HepG2 (cell line): ENCODE measurements around the gene PTS. TPM values are rescaled to one million over a fixed set of nuclear protein-coding genes. Genes with fewer than 3 reads are reported as not detected.
A peak's percentile ranks its signal among the peaks of the same experiment; 100 is the strongest.

Source experiments
- ATF3 ChIP-seq: sonication (generic); formaldehyde crosslinking; IDR thresholded peaks from 2 replicates; pipeline ENCODE4 v1.4.0; 2020; ENCODE audit warnings: missing genetic modification reagents
- BORCS8-MEF2B ChIP-seq: sonication (generic); formaldehyde crosslinking; IDR thresholded peaks from 2 replicates; pipeline ENCODE4 v1.8.0; 2022; ENCODE audit warnings: mild to moderate bottlenecking, missing genetic modification reagents
- GLMP ChIP-seq: sonication (generic); formaldehyde crosslinking; IDR thresholded peaks from 2 replicates; pipeline ENCODE4 v1.9.0; 2021; ENCODE audit warnings: missing genetic modification reagents, mild to moderate bottlenecking, borderline replicate concordance
- ISL2 ChIP-seq: sonication (generic); formaldehyde crosslinking; IDR thresholded peaks from 2 replicates; pipeline ENCODE4 v1.5.0; 2020; ENCODE audit warnings: missing genetic modification reagents
- PAXIP1 ChIP-seq: sonication (generic); formaldehyde crosslinking; conservative IDR thresholded peaks from 2 replicates; pipeline ENCODE4 v1.4.0; 2020; ENCODE audit warnings: mild to moderate bottlenecking, missing genetic modification reagents, moderate library complexity
- SAP130 ChIP-seq: IDR thresholded peaks from 2 replicates; pipeline ENCODE4 v1.6.1; 2016; ENCODE audit warnings: low read depth
- SOX5 ChIP-seq: IDR thresholded peaks from 2 replicates; pipeline ENCODE4 v1.6.1; 2016; ENCODE audit warnings: borderline replicate concordance
- SOX6 ChIP-seq, 2 experiments: fragments of 450-650 bp in 1 of 2; sonication (generic) in 1 of 2; formaldehyde crosslinking in 1 of 2; IDR thresholded peaks; 2 replicates each; pipeline versions ENCODE4 v1.4.0 to v1.6.1; 2017 to 2020; ENCODE audit warnings: antibody characterized with exemption in 1 of 2, mild to moderate bottlenecking in 1 of 2, missing genetic modification reagents in 1 of 2
- polyA plus RNA-seq, 8 experiments: library from polyadenylated mRNA; depleted of rRNA in 3 of 8; stranded (reverse) in 7 of 8; unstranded in 1 of 8; fragments of >200 nt; fragmentation: Illumina TruSeq in 4 of 8; extraction: Trizol in 4 of 8; gene quantifications; 2 replicates each; pipeline versions ENCODE4 v1.2.1 to v1.2.3, GENCODE V29; 2011 to 2016; ENCODE audit warnings: low read depth in 4 of 8, missing spikeins in 1 of 8, mixed read lengths in 1 of 8; ENCODE audit not compliant: insufficient read depth in 1 of 8
- total RNA-seq, 5 experiments: library from RNA; depleted of rRNA; stranded (reverse); fragments of >200 nt; fragmentation: Illumina TruSeq; extraction: Trizol; gene quantifications; 2 replicates each; pipeline ENCODE4 v1.2.3, GENCODE V29; 2016; ENCODE audit warnings: low read depth in 1 of 5
- TF ChIP-seq, protein P1 (sequence below), 2 experiments: sonication (generic) in 1 of 2; formaldehyde crosslinking in 1 of 2; IDR thresholded peaks; 2 replicates each; pipeline versions ENCODE4 v1.4.0 to v1.6.1; 2018 to 2020; ENCODE audit warnings: missing genetic modification reagents in 2 of 2, borderline replicate concordance in 1 of 2, low read depth in 1 of 2, mild to moderate bottlenecking in 1 of 2, missing biosample characterization in 1 of 2
- TF ChIP-seq, protein P2 (sequence below), 2 experiments: fragments of 450-650 bp in 1 of 2; sonication (generic) in 1 of 2; formaldehyde crosslinking; IDR thresholded peaks; 2 replicates each; pipeline versions ENCODE4 v1.5.0 to v1.8.0; 2020 to 2022; ENCODE audit warnings: mild to moderate bottlenecking in 1 of 2, missing genetic modification reagents in 1 of 2

PTS gene
- total and polyA plus RNA-seq, 2 of the 13 experiments (the other 11 are each of a cell fraction or from before 2014, with no cell fraction given) = 33.6 to 49.3 TPM

GRCh38 chr11:112241486-112241885, 15.3 kb downstream of the PTS start (continued):
- TF ChIP-seq GLMP (CRISPR knock-in tag) (no peak), PAXIP1 (CRISPR knock-in tag) (peak; percentile 33; the same call in 1 of the 2 replicates), SOX5 (CRISPR knock-in tag) (peak; percentile 72; the same call in 1 of the 2 replicates), BORCS8-MEF2B (CRISPR knock-in tag) (no peak), SAP130 (0 out of 2 replicates have a peak, but pooled peaks have one; percentile 17), ISL2 (0 out of 2 replicates have a peak, but pooled peaks have one; percentile 17), SOX6 (IDR thresholded peaks at IDR 0.05) (no peak), SOX6 (CRISPR knock-in tag; IDR thresholded peaks at IDR 0.05) (peak; percentile 59), ATF3 (CRISPR knock-in tag) (peak; percentile 39; the same call in 1 of the 2 replicates)
- TF ChIP-seq, protein P1, sequence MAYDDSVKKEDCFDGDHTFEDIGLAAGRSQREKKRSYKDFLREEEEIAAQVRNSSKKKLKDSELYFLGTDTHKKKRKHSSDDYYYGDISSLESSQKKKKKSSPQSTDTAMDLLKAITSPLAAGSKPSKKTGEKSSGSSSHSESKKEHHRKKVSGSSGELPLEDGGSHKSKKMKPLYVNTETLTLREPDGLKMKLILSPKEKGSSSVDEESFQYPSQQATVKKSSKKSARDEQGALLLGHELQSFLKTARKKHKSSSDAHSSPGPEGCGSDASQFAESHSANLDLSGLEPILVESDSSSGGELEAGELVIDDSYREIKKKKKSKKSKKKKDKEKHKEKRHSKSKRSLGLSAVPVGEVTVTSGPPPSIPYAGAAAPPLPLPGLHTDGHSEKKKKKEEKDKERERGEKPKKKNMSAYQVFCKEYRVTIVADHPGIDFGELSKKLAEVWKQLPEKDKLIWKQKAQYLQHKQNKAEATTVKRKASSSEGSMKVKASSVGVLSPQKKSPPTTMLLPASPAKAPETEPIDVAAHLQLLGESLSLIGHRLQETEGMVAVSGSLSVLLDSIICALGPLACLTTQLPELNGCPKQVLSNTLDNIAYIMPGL (CRISPR knock-in tag; IDR thresholded peaks at IDR 0.05; ENCODE audit: borderline replicate concordance in 1 of 2, low read depth in 1 of 2) = no peak
- TF ChIP-seq, protein P2, sequence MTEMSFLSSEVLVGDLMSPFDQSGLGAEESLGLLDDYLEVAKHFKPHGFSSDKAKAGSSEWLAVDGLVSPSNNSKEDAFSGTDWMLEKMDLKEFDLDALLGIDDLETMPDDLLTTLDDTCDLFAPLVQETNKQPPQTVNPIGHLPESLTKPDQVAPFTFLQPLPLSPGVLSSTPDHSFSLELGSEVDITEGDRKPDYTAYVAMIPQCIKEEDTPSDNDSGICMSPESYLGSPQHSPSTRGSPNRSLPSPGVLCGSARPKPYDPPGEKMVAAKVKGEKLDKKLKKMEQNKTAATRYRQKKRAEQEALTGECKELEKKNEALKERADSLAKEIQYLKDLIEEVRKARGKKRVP (CRISPR knock-in tag; IDR thresholded peaks at IDR 0.05) = 0 out of 4 replicates have a peak, but pooled peaks of 1 of the 2 experiments have one; percentile 12
